H9 (cell line): ENCODE data around the gene NKPD1. TPM values are rescaled to one million over a fixed set of nuclear protein-coding genes. Genes with fewer than 3 reads are reported as not detected.

Source experiments
- DNase-seq: peaks from one replicate; pipeline ENCODE4 v3.0.0-alpha.2; 2017
- H2AFZ ChIP-seq: one replicate; pipeline ENCODE4 v1.6.1; 2013; ENCODE audit warnings: mild to moderate bottlenecking, low read length, control low read depth, moderate library complexity
- H2AK5ac ChIP-seq: 2 replicates; pipeline ENCODE4 v1.6.1; 2013; ENCODE audit warnings: low read length, control low read depth, mixed read lengths; ENCODE audit not compliant: insufficient read length
- H2BK120ac ChIP-seq: one replicate; pipeline ENCODE4 v1.6.1; 2013; ENCODE audit warnings: low read depth, mild to moderate bottlenecking, low read length, control low read depth, inconsistent platforms; ENCODE audit not compliant: poor library complexity, severe bottlenecking
- H2BK12ac ChIP-seq: 2 replicates; pipeline ENCODE4 v1.6.1; 2013; ENCODE audit warnings: low read length, control low read depth, mixed read lengths, low read depth; ENCODE audit not compliant: insufficient read length
- H2BK15ac ChIP-seq: 2 replicates; pipeline ENCODE4 v1.6.1; 2013; ENCODE audit warnings: low read depth, low read length, control low read depth
- H2BK20ac ChIP-seq: one replicate; pipeline ENCODE4 v1.6.1; 2013; ENCODE audit warnings: low read depth, mild to moderate bottlenecking, low read length, control low read depth, inconsistent platforms; ENCODE audit not compliant: poor library complexity, severe bottlenecking
- H2BK5ac ChIP-seq: 2 replicates; pipeline ENCODE4 v1.6.1; 2013; ENCODE audit warnings: low read length, control low read depth, mixed read lengths; ENCODE audit not compliant: insufficient read length
- H3K14ac ChIP-seq: 2 replicates; pipeline ENCODE4 v1.6.1; 2013; ENCODE audit warnings: low read length, control low read depth; ENCODE audit not compliant: insufficient read depth
- H3K18ac ChIP-seq: 2 replicates; pipeline ENCODE4 v1.6.1; 2013; ENCODE audit warnings: low read depth, mild to moderate bottlenecking, mixed read lengths, low read length, control low read depth; ENCODE audit not compliant: insufficient read length
- H3K23ac ChIP-seq: 2 replicates; pipeline ENCODE4 v1.6.1; 2013; ENCODE audit warnings: low read length, control low read depth, mixed read lengths, low read depth; ENCODE audit not compliant: insufficient read length
- H3K23me2 ChIP-seq: 2 replicates; pipeline ENCODE4 v1.6.1; 2013; ENCODE audit warnings: low read depth, mild to moderate bottlenecking, mixed read lengths, low read length, control low read depth; ENCODE audit not compliant: insufficient read length, poor library complexity, severe bottlenecking
- H3K27ac ChIP-seq: 2 replicates; pipeline ENCODE4 v1.5.1; 2013; ENCODE audit warnings: low read length, control low read depth, mixed read lengths, low read depth; ENCODE audit not compliant: insufficient read length
- H3K27me3 ChIP-seq: 2 replicates; pipeline ENCODE4 v1.6.1; 2013; ENCODE audit warnings: low read length, control low read depth, inconsistent platforms; ENCODE audit not compliant: insufficient read depth
- H3K4ac ChIP-seq: 2 replicates; pipeline ENCODE4 v1.6.1; 2013; ENCODE audit warnings: low read depth, mild to moderate bottlenecking, control low read depth, inconsistent platforms, low read length, moderate library complexity
- H3K4me1 ChIP-seq: 2 replicates; pipeline ENCODE4 v1.6.1; 2013; ENCODE audit warnings: low read length, control low read depth, inconsistent platforms; ENCODE audit not compliant: insufficient read depth
- H3K4me2 ChIP-seq: 2 replicates; pipeline ENCODE4 v1.6.1; 2013; ENCODE audit warnings: low read length, control low read depth, mixed read lengths; ENCODE audit not compliant: insufficient read length, insufficient read depth
- H3K56ac ChIP-seq: 2 replicates; pipeline ENCODE4 v1.6.1; 2013; ENCODE audit warnings: low read depth, mild to moderate bottlenecking, mixed read lengths, low read length, control low read depth; ENCODE audit not compliant: insufficient read length
- H3K79me1 ChIP-seq: 2 replicates; pipeline ENCODE4 v1.6.1; 2013; ENCODE audit warnings: low read depth, mild to moderate bottlenecking, moderate library complexity, low read length, control low read depth, inconsistent platforms; ENCODE audit not compliant: insufficient read depth, poor library complexity, severe bottlenecking
- H3K79me2 ChIP-seq: 2 replicates; pipeline ENCODE4 v1.6.1; 2013; ENCODE audit warnings: low read length, control low read depth, inconsistent platforms; ENCODE audit not compliant: insufficient read depth
- H3K9ac ChIP-seq: 2 replicates; pipeline ENCODE4 v1.6.1; 2013; ENCODE audit warnings: low read length, control low read depth, mixed read lengths; ENCODE audit not compliant: insufficient read length; ENCODE audit errors: extremely low read depth
- H3K9me3 ChIP-seq: one replicate; pipeline ENCODE4 v1.6.1; 2013; ENCODE audit warnings: low read depth, low read length, inconsistent platforms; ENCODE audit not compliant: control insufficient read depth
- H3T11ph ChIP-seq: one replicate; pipeline ENCODE4 v1.6.1; 2013; ENCODE audit warnings: mild to moderate bottlenecking, low read length, control low read depth, inconsistent platforms
- H4K20me1 ChIP-seq: one replicate; pipeline ENCODE4 v1.6.1; 2013; ENCODE audit not compliant: control insufficient read depth, insufficient read length, insufficient read depth
- H4K5ac ChIP-seq: 2 replicates; pipeline ENCODE4 v1.6.1; 2013; ENCODE audit warnings: low read depth, mild to moderate bottlenecking, mixed read lengths, low read length, control low read depth; ENCODE audit not compliant: insufficient read length
- H4K8ac ChIP-seq: replicated peaks from 2 replicates; pipeline ENCODE4 v1.6.1; 2013; ENCODE audit warnings: low read length, control low read depth, mixed read lengths, low read depth; ENCODE audit not compliant: insufficient read length
- H4K91ac ChIP-seq: 2 replicates; pipeline ENCODE4 v1.6.1; 2013; ENCODE audit warnings: low read depth, mild to moderate bottlenecking, moderate library complexity, mixed read lengths, low read length, control low read depth; ENCODE audit not compliant: insufficient read length
- H3K27ac Mint-ChIP-seq, 3 experiments: 2 replicates in 2 of 3; 3 replicates in 1 of 3; pipeline ENCODE4 v1.8.0; 2020 to 2021; ENCODE audit warnings: mixed read lengths in 3 of 3, mild to moderate bottlenecking in 1 of 3, moderate library complexity in 1 of 3
- H3K27me3 Mint-ChIP-seq: 2 replicates; pipeline ENCODE4 v1.8.0; 2021; ENCODE audit warnings: low read depth, mild to moderate bottlenecking, moderate library complexity, mixed read lengths
- H3K36me3 Mint-ChIP-seq, 3 experiments: 2 replicates in 2 of 3; 3 replicates in 1 of 3; pipeline ENCODE4 v1.8.0; 2020 to 2021; ENCODE audit warnings: low read depth in 3 of 3, mixed read lengths in 3 of 3; ENCODE audit not compliant: insufficient read depth in 1 of 3
- H3K4me1 Mint-ChIP-seq, 2 experiments: 2 replicates each; pipeline ENCODE4 v1.8.0; 2020; ENCODE audit warnings: mixed read lengths in 2 of 2
- H3K4me3 Mint-ChIP-seq, 2 experiments: 2 replicates in 1 of 2; 3 replicates in 1 of 2; pipeline ENCODE4 v1.8.0; 2020 to 2021; ENCODE audit warnings: mild to moderate bottlenecking in 2 of 2, mixed read lengths in 2 of 2, moderate library complexity in 1 of 2
- H3K9me3 Mint-ChIP-seq, 2 experiments: 2 replicates in 1 of 2; 3 replicates in 1 of 2; pipeline ENCODE4 v1.8.0; 2020; ENCODE audit warnings: mild to moderate bottlenecking in 2 of 2, mixed read lengths in 2 of 2, moderate library complexity in 1 of 2
- CTCF ChIP-seq: fragments of 200-600 bp; sonication (generic); conservative IDR thresholded peaks from 3 replicates; pipeline ENCODE4 v1.8.0; 2021; ENCODE audit warnings: antibody characterized with exemption, mild to moderate bottlenecking
- WGBS: extraction: QIAGEN DNeasy Blood & Tissue Kit; methylation state at CpG from one replicate; pipeline ENCODE4 v1.1.7; 2013; ENCODE audit warnings: missing lambda C conversion rate, low lambda C conversion rate, mixed read lengths; ENCODE audit not compliant: insufficient read length; ENCODE audit errors: extremely low coverage; 5-methylcytosine and 5-hydroxymethylcytosine counted together
- total RNA-seq: library from RNA; stranded (reverse); gene quantifications from 2 replicates; pipeline ENCODE4 v1.2.1, GENCODE V29; 2021

Gene NKPD1
- total RNA-seq, 1 experiment from 2014 or later: 0.17 TPM

GRCh38 chr19:45186509-45187334, 25.9 kb upstream of the NKPD1 start:
- Histone ChIP-seq H3K56ac (no peak overlapping the region), H2BK5ac (no peak overlapping the region), H4K5ac (no peak overlapping the region), H4K8ac (no peak overlapping the region), H3K27ac (no peak overlapping the region), H4K91ac (no peak overlapping the region), H2BK120ac (no peak overlapping the region), H2BK12ac (no peak overlapping the region), H3T11ph (no peak overlapping the region), H2BK20ac (no peak overlapping the region), H3K79me2 (no peaks in the 10 kb centered on the region), H2BK15ac (no peak overlapping the region), H3K4ac (no peak overlapping the region), H2AFZ (no peak overlapping the region), H3K27me3 (no peaks in the 10 kb centered on the region), H3K9me3 (no peaks in the 10 kb centered on the region), H3K23me2 (no peaks in the 10 kb centered on the region), H2AK5ac (no peak overlapping the region), H3K23ac (no peak overlapping the region), H3K18ac (no peak overlapping the region), H3K4me2 (no peak overlapping the region), H3K14ac (no peak overlapping the region), H3K79me1 (no peaks in the 10 kb centered on the region), H3K4me1 (no peaks in the 10 kb centered on the region), H4K20me1 (no peaks in the 10 kb centered on the region), H3K9ac (no peak overlapping the region)
- peaks cover 2 to 7% of the 10 kb centered on the region in 2 experiments; a peak in 1 of 4 replicates for H3K4me1 Mint-ChIP-seq
- no peak for DNase-seq
- no peaks in the 10 kb centered on the region for H3K36me3 Mint-ChIP-seq
- TF ChIP-seq CTCF: no peak
- no peak overlapping the region for H3K27ac Mint-ChIP-seq
- H3K4me3 Mint-ChIP-seq: no peak overlapping the region; a peak in 1 of 5 replicates
- H3K9me3 Mint-ChIP-seq: no peaks in the 10 kb centered on the region
- WGBS: no CpG with 5 or more reads among the region's 12 CpGs
- H3K27me3 Mint-ChIP-seq: peaks cover 21% of the 10 kb centered on the region
